GM21515 (cell line): ENCODE data around the gene PCDHB8.
"Not testable (repeated sequence)": the region's sequence is repeated elsewhere in the genome, so short reads cannot be mapped to it uniquely, and the experiment has no call there.

ENCODE experiments used
- ATAC-seq: cut with Tn5 transposase; IDR thresholded peaks from one replicate; pipeline ENCODE4 v1.9.1; 2021; ENCODE audit not compliant: unreplicated experiment

Gene PCDHB8

GRCh38 chr5:141225421-141225820 is 47.8 kb downstream of the PCDHB8 start:
- not testable (repeated sequence) for ATAC-seq
